ENCODE measurements around the gene ASB13.

The ASB13 gene

DNA sequence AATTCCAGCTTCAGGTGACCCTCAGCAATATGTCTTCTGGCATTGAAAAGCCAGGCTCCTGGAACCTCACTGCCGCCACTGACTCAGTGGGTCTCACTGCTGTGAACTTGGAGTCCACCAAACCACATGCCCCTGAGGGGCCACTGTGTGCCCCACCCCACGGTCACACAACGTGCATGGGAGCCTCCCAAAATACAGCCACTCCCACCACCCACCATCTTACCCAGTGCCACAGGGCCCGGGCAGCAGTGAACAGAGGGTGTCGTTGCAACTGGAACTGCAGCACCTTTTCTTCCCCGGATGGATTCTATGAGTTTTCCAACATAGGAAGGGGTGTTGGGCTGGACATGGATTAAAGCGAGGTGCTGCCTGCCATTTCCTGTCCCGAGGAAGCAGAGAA, 60.1 kb downstream of the ASB13 start:
- TF ChIP-seq, protein P1, sequence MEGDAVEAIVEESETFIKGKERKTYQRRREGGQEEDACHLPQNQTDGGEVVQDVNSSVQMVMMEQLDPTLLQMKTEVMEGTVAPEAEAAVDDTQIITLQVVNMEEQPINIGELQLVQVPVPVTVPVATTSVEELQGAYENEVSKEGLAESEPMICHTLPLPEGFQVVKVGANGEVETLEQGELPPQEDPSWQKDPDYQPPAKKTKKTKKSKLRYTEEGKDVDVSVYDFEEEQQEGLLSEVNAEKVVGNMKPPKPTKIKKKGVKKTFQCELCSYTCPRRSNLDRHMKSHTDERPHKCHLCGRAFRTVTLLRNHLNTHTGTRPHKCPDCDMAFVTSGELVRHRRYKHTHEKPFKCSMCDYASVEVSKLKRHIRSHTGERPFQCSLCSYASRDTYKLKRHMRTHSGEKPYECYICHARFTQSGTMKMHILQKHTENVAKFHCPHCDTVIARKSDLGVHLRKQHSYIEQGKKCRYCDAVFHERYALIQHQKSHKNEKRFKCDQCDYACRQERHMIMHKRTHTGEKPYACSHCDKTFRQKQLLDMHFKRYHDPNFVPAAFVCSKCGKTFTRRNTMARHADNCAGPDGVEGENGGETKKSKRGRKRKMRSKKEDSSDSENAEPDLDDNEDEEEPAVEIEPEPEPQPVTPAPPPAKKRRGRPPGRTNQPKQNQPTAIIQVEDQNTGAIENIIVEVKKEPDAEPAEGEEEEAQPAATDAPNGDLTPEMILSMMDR (conservative IDR thresholded peaks at IDR 0.05; ENCODE audit: low read length) = no peak
- H3K4me3 ChIP-seq (ENCODE audit: low read length) = no peak overlapping the region
- no peak for DNase-seq (ENCODE audit: low read depth)

DNA sequence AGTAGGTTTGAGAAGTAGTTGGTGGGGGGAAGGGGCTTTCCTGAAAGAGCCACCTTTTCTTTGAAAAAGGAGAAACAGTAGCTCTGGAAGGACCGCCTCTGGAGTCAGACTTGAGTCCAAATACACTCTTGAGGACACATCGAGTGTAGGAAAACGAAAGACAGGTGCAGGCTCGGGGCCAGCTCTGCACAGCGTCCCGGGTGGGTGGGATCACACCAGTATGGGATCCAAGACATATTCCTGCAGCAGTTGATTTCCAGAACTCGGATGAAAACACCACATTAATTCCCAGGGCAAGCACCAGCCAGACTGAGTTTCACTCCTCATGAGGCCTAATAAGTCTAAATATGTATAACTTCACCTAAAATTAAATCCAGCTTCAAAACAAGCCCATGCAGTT, 61.4 kb downstream of the ASB13 start:
- no peak overlapping the region for H3K4me3 ChIP-seq (ENCODE audit: low read length)
- TF ChIP-seq, protein P1 (conservative IDR thresholded peaks at IDR 0.05; ENCODE audit: low read length) = no peak
- no peak for DNase-seq (ENCODE audit: low read depth)

DNA sequence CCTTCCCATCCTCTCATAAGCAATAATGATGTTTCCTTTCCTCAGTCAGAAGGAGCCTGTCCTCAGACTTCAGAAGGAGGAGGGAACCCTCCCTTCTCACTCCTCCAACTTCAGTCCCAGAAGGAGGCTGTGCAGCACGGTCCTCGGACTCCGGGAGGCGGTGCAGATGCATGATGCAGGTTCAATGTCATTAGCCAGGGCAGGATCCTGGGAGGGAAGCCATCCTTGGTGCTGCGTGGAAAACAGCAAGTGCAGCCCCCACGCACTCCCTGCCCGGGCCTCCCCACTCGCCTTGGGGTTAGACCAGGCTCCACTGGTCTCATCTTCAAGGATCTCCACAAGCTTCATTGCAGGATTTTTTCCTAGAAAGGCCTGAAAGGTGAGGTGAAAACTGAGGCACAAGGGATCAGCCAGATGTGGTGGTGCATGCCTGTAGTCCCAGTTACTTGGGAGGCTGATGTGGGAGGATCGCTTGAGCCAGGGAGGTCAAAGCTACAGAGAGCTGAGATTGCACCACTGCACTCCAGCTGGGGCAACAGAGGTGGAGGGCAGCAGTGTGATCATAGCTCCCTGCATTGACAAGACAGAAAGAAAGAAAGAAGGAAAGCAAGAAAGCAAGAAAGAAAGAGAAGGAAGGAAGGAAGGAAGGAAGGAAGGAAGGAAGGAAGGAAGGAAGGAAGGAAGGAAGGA, 62.0 kb downstream of the ASB13 start:
- no peak overlapping the region for H3K4me3 ChIP-seq (ENCODE audit: low read length)
- DNase-seq (ENCODE audit: low read depth) = no peak
- TF ChIP-seq, protein P1 (conservative IDR thresholded peaks at IDR 0.05; ENCODE audit: low read length) = no peak

DNA sequence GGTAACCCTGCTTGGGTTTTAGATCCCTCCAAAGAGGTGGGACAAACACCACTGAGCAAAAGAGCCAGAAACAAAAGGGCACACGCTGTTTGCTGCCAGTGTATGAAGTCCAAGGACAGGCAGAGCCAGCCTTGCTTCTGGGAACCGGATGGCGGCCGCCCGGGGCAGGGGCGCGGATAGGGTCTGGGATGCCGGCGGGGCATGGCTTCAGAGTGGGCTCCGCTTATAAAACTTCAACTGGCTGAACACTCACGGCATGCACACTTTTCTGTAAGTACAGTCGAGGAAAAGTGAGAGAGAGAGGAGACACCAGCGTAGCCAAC, 62.6 kb downstream of the ASB13 start:
- TF ChIP-seq, protein P1 (conservative IDR thresholded peaks at IDR 0.05; ENCODE audit: low read length) = no peak
- no peak for DNase-seq (ENCODE audit: low read depth)
- H3K4me3 ChIP-seq (ENCODE audit: low read length) = no peak overlapping the region

DNA sequence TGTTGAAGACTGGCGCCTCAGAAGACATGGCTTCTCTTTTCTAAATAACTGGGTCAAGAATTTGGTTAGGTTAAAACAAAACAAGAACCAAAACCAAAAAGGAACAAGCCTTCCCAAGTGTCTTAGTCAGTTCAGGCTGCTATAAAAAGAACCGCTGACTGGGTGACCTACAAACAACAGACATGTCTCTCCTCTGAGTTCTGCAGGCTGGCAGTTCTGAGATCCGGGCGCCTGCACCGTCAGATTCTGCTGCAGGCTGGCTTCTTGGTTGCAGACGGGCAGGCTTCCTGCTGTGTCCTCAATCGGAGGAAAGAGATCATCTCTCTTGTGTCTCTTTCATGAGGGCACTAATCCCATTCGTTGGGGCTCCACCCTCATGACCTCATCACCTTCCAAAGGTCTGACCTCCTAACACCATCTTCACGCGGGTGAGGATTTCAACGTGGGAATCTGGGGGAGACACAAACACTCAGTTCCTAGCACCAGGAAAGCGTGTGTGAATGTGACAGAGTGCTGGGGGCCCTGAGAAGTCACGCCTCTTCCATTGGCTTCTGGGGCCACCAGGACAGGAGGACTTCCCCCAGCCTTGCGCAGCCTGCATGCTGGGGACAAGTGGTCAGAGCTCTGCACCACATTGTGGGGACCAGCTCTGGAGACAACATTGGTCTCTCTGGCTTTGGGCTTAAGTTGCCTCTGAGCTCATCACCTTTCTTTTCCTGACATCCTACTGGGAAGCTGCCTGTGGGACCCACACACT, 63.1 kb downstream of the ASB13 start:
- TF ChIP-seq, protein P1 (conservative IDR thresholded peaks at IDR 0.05; ENCODE audit: low read length) = no peak
- H3K4me3 ChIP-seq (ENCODE audit: low read length) = no peak overlapping the region
- DNase-seq (ENCODE audit: low read depth) = no peak

DNA sequence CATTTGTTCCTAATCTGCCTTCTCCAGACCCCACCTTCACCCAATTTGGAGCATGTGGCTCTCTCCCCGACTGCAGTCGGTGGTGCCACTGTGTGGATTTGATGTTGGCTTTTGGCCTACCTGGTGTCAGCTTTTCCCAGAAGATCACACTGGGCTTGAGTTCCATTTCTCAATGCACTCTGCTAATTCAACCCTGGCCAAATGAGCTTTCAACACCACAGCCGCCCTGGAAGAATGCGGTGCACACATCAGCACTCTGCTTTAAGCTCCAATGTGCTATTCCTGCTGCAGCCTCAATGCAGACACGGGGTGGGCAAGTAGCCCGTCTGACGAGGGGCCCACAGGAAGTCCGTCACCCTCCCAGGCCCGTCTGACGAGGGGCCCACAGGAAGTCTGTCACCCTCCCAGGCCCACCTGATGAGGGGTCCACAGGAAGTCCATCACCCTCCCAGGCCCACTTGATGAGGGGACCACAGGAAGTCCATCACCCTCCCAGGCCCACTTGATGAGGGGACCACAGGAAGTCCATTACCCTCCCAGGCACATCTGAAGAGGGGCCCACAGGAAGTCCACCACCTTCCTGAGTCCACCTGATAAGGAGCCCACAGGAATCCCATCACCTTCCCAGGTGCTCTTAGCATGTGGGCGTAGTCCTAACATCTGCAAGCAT, 64.4 kb downstream of the ASB13 start:
- TF ChIP-seq, protein P1 (conservative IDR thresholded peaks at IDR 0.05; ENCODE audit: low read length) = no peak
- H3K4me3 ChIP-seq (ENCODE audit: low read length) = no peak overlapping the region
- DNase-seq (ENCODE audit: low read depth) = no peak
